ENCODE measurements around the gene C9orf153. TPM values are rescaled to one million over a fixed set of nuclear protein-coding genes. Genes with fewer than 3 reads are reported as not detected.

C9orf153 gene
- total and polyA plus RNA-seq, 2 of the 4 experiments (the other 2 are of a cell fraction): not detected

GRCh38 chr9:86200599-86201162 lies 58.8 kb downstream of the C9orf153 start (continued):
- TF ChIP-seq MAFK (IDR thresholded peaks at IDR 0.05; ENCODE audit: low read depth, low read length) (no peak), RAD21 (IDR thresholded peaks at IDR 0.05; ENCODE audit: low read length) (no peak)

GRCh38 chr9:86193088-86193487 lies 66.4 kb downstream of the C9orf153 start:
- in situ Hi-C loops (cut with MboI; ENCODE audit: low sequenced_read_pairs): no loop called here
- intact Hi-C loops (cut with micrococcal nuclease): no loop called here
- Histone ChIP-seq H3K9ac (ENCODE audit: low read depth, low read length) (no peak overlapping the region), H3K4me2 (ENCODE audit: low read depth, low read length) (no peak overlapping the region), H4K5ac (ENCODE audit: low read depth, low read length) (no peak overlapping the region), H3K9me1 (ENCODE audit: insufficient read depth, low read length) (no peaks in the 10 kb centered on the region), H3K27me3 (ENCODE audit: control insufficient read depth, insufficient read depth, low read length) (peaks cover under 1% of the 10 kb centered on the region; the same call in 1 of the 2 replicates), H3K23ac (ENCODE audit: low read depth, low read length) (no peak overlapping the region), H2BK20ac (ENCODE audit: low read depth, low read length) (no peak overlapping the region), H2AFZ (replicated peaks; ENCODE audit: low read length, poor library complexity) (no peak overlapping the region), H3K36me3 (ENCODE audit: control insufficient read depth, insufficient read depth, low read length) (no peaks in the 10 kb centered on the region), H3K79me1 (ENCODE audit: low read depth in 1 of 2, low read length in 2 of 2) (no peaks in the 10 kb centered on the region), H3K27ac (ENCODE audit: insufficient read depth, low read length) (no peak overlapping the region), H3K18ac (ENCODE audit: low read depth, low read length) (no peak overlapping the region), H3K4me1 (ENCODE audit: control insufficient read depth, insufficient read depth, low read length) (no peaks in the 10 kb centered on the region), H2AK5ac (ENCODE audit: low read depth, low read length) (no peak overlapping the region), H2BK120ac (ENCODE audit: low read depth, low read length) (no peak overlapping the region), H3K4me3 (ENCODE audit: insufficient read depth, low read depth, low read length) (no peak overlapping the region), H4K91ac (ENCODE audit: insufficient read depth, low read depth, low read length) (no peak overlapping the region), H4K20me1 (ENCODE audit: insufficient read depth, low read length) (no peaks in the 10 kb centered on the region), H3K9me3 (ENCODE audit: control insufficient read depth, insufficient read depth, low read length) (no peaks in the 10 kb centered on the region; the same call in 1 of the 2 replicates), H4K8ac (ENCODE audit: low read depth in 2 of 2, low read length in 2 of 2) (no peak overlapping the region), H3K4ac (ENCODE audit: low read depth, low read length) (no peak overlapping the region), H3K14ac (replicated peaks; ENCODE audit: low read depth, low read length) (no peak overlapping the region), H2BK15ac (ENCODE audit: low read depth, low read length) (no peak overlapping the region), H2AK9ac (replicated peaks; ENCODE audit: low read depth, low read length, poor library complexity) (no peak overlapping the region), H2BK5ac (ENCODE audit: low read depth, low read length, poor library complexity, severe bottlenecking) (no peak overlapping the region), H3K56ac (ENCODE audit: extremely low read depth, insufficient read depth, low read length) (no peak overlapping the region)
- no peak for ATAC-seq (ENCODE audit: low read depth)
- dilution Hi-C loops (cut with HindIII; ENCODE audit: low sequenced_read_pairs, unreplicated experiment): no loop called here
- TF ChIP-seq, protein P1, sequence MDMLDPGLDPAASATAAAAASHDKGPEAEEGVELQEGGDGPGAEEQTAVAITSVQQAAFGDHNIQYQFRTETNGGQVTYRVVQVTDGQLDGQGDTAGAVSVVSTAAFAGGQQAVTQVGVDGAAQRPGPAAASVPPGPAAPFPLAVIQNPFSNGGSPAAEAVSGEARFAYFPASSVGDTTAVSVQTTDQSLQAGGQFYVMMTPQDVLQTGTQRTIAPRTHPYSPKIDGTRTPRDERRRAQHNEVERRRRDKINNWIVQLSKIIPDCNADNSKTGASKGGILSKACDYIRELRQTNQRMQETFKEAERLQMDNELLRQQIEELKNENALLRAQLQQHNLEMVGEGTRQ (IDR thresholded peaks at IDR 0.05; ENCODE audit: low read depth, low read length): no peak
- TF ChIP-seq CEBPB (IDR thresholded peaks at IDR 0.05; ENCODE audit: low read depth, low read length) (no peak), CTCF (conservative IDR thresholded peaks at IDR 0.05; ENCODE audit: low read depth, low read length) (no peak)
- no TSS peak for BruUV-seq (replicated peaks)
- DNase-seq: no peak
- ChIA-PET POLR2A (ENCODE audit: unreplicated experiment) (no interaction called here), CTCF (interaction anchor here (2.2 kb wide), 1 partner anchor 9 kb away, joined by 8 read pairs; no protein-coding TSS in a partner anchor)
- 0% methylated on average over 1 of the region's 4 CpGs; no CpG with 5 or more reads in 1 of the 2 experiments for WGBS, 2 experiments (ENCODE audit: extremely low coverage in 2 of 2, insufficient read length in 1 of 2)

Measured in IMR-90 (cell line).